Stomach (tissue), 9 donors: Measurements from ENCODE around the gene UBAC2. TPM values are rescaled to one million over a fixed set of nuclear protein-coding genes. Genes with fewer than 3 reads are reported as not detected.

Experiments used
- DNase-seq, 2 donors: peaks; one replicate each; pipeline versions ENCODE4 v3.0.0 to v3.0.0-alpha.2; 2013 to 2019
- H3K27ac ChIP-seq, 5 donors: fragments of 200-600 bp in 4 of 5; sonication (generic) in 4 of 5; one replicate each; pipeline ENCODE4 v1.5.1; 2013 to 2019; ENCODE audit warnings: mild to moderate bottlenecking in 1 of 5, moderate library complexity in 1 of 5
- H3K27me3 ChIP-seq, 3 donors: fragments of 200-600 bp; sonication (generic); one replicate each; pipeline ENCODE4 v1.5.1; 2017 to 2019; ENCODE audit warnings: mixed run types in 1 of 3
- H3K36me3 ChIP-seq, 4 donors: fragments of 200-600 bp; sonication (generic); 1 replicate in 3 of 4; 2 replicates in 1 of 4; pipeline ENCODE4 v1.5.1; 2016 to 2019
- H3K4me1 ChIP-seq, 4 donors: fragments of 200-600 bp; sonication (generic); one replicate each; pipeline ENCODE4 v1.5.1; 2016 to 2019
- H3K4me3 ChIP-seq, 4 donors: fragments of 200-600 bp; sonication (generic) in 3 of 4; one replicate each; pipeline ENCODE4 v1.5.1; 2016 to 2019; ENCODE audit warnings: mild to moderate bottlenecking in 1 of 4
- H3K9me3 ChIP-seq, 4 donors: fragments of 200-600 bp; sonication (generic); one replicate each; pipeline ENCODE4 v1.5.1; 2016 to 2019
- CTCF ChIP-seq, 7 experiments: fragments of 450-650 bp in 4 of 7; fragments of 200-600 bp in 3 of 7; sonication (generic) in 3 of 7; IDR thresholded peaks; one replicate each; pipeline ENCODE4 v1.5.1; 2016 to 2019; ENCODE audit warnings: antibody characterized with exemption in 7 of 7, control low read depth in 2 of 7, mild to moderate bottlenecking in 1 of 7
- EP300 ChIP-seq: sonication (generic); formaldehyde crosslinking; IDR thresholded peaks from one replicate; pipeline ENCODE4 v1.6.1; 2017; ENCODE audit warnings: antibody characterized with exemption
- POLR2A ChIP-seq, 4 donors: fragments of 450-650 bp; IDR thresholded peaks; one replicate each; pipeline ENCODE4 v1.6.1; 2016; ENCODE audit warnings: antibody characterized with exemption in 4 of 4, control low read depth in 2 of 4, mild to moderate bottlenecking in 1 of 4, moderate library complexity in 1 of 4
- POLR2AphosphoS5 ChIP-seq, 3 donors: sonication (generic); formaldehyde crosslinking; IDR thresholded peaks; one replicate each; pipeline ENCODE4 v1.6.1; 2016; ENCODE audit warnings: antibody characterized with exemption in 3 of 3
- WGBS, 5 donors: extraction: QIAGEN DNeasy Blood & Tissue Kit in 3 of 5; methylation state at CpG; one replicate each; pipeline versions ENCODE4 v1.1.5 to v1.1.7; 2013 to 2018; 5-methylcytosine and 5-hydroxymethylcytosine counted together
- intact Hi-C: fragments of 100-400 bp; cut with DNase I; formaldehyde crosslinking; loops from one replicate; pipeline ENCODE4 v1.15.1; 2023; ENCODE audit warnings: low total_unique reads
- polyA plus RNA-seq, 3 donors: library from polyadenylated mRNA; stranded (reverse); fragments of 200-250 nt; gene quantifications; one replicate each; pipeline ENCODE4 v1.2.3, GENCODE V29; 2013
- total RNA-seq, 5 donors: library from RNA; depleted of rRNA; stranded (reverse); fragments of >200 nt; gene quantifications; one replicate each; pipeline versions ENCODE4 v1.1.0 to v1.2.3, GENCODE V29; 2014 to 2016
- donor health status: healthy with polysubstance abuse.
- donor health status: Bipolar disorder and iron deficiency.
- donor health status: healthy.

Gene UBAC2
- total and polyA plus RNA-seq, 8 donors: 18.1 to 68.8 (median 40.1) TPM

GRCh38 chr13:99310382-99311031 is 109.9 kb downstream of the UBAC2 start:
- Histone ChIP-seq H3K36me3 (peaks cover 0 to 3% (median 0%) of the 10 kb centered on the region in 4 donors), H3K27ac (peak overlapping the region in 2 of 5 donors; percentile 9 to 64), H3K4me3 (no peak overlapping the region), H3K9me3 (no peaks in the 10 kb centered on the region), H3K27me3 (no peaks in the 10 kb centered on the region), H3K4me1 (peaks cover 0 to 49% (median 17%) of the 10 kb centered on the region in 4 donors)
- intact Hi-C loops: no loop called here
- WGBS, 5 donors: 71 to 77% (median 73%) methylated on average over 4 of the region's 4 CpGs
- DNase-seq: no peak
- no peak for TF ChIP-seq CTCF (IDR thresholded peaks at IDR 0.05)
- TF ChIP-seq POLR2AphosphoS5 (IDR thresholded peaks at IDR 0.05): no peak
- no peak for TF ChIP-seq EP300
- no peak for TF ChIP-seq POLR2A (IDR thresholded peaks at IDR 0.05)

DNA sequence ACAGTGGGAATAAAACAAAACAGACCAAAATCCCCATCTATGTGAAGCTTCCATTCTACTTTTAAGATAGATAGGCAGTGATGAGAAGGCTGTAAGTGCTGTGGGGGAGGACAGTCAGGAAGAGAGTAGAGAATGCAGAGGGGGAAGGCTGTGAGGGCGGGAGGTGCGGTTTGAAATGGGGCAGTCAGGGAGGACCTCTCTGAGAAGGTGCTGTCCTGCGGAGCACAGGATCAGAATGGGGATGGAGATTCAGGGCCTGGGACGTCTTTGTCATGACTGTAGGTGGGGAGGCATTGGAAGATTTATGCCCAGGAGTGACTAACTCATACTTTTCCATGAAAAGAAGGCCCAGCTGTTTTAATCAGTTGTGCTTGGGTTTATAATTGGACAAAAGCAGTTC is 110.5 kb downstream of the UBAC2 start:
- Histone ChIP-seq H3K9me3 (no peaks in the 10 kb centered on the region), H3K4me1 (peaks cover 0 to 49% (median 17%) of the 10 kb centered on the region in 4 donors), H3K27me3 (no peaks in the 10 kb centered on the region), H3K36me3 (peaks cover 0 to 3% (median 0%) of the 10 kb centered on the region in 4 donors), H3K27ac (peak overlapping the region in 2 of 5 donors; percentile 52 to 59), H3K4me3 (no peak overlapping the region)
- no peak for DNase-seq
- TF ChIP-seq POLR2AphosphoS5 (IDR thresholded peaks at IDR 0.05): no peak
- no peak for TF ChIP-seq POLR2A (IDR thresholded peaks at IDR 0.05)
- no peak for TF ChIP-seq EP300
- no peak for TF ChIP-seq CTCF (IDR thresholded peaks at IDR 0.05)
- 69 to 91% (median 87%) methylated on average over 4 of the region's 4 CpGs for WGBS, 5 donors
- intact Hi-C loops: no loop called here

DNA sequence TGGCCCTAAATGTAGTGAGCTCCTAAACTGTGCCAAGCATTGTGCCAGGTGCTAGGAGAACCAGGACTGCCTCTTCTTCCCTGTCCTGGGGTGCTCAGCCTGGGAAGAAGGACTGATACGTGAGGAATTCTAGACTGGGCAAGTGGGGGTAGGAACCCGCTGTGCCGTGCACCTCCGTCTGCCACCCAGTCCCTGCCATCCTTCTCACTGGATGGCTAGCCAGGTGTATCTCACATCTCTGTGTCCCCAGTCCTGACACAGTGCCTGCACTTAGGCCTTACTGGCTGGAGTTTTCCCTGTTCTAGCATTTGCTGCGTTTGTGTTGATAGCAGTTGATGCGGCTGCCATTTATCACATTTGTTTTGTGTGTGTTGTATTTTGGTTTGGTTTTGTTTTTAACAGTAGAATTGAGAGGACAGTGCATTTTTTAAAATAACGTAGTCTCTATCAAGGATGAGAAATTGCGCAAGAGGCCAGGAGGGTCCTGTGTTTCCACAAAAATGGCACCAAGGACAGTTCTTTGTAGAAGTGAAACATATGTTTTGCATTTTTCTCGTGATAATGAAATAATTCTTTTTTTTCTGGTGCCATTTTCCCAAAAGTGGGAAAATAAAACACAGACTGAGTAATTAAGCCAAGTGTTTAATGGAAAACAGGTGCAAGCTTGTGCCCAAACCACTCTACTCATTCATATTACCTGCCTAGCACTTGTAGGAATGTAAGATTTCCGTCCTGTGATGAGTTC is 111.3 kb downstream of the UBAC2 start:
- DNase-seq: no peak
- Histone ChIP-seq H3K4me1 (peaks cover 0 to 49% (median 17%) of the 10 kb centered on the region in 4 donors), H3K36me3 (peaks cover 0 to 5% (median 0%) of the 10 kb centered on the region in 4 donors), H3K4me3 (no peak overlapping the region), H3K27ac (peak overlapping the region in 4 of 5 donors; percentile 17 to 61 (median 56)), H3K9me3 (no peaks in the 10 kb centered on the region), H3K27me3 (no peaks in the 10 kb centered on the region)
- intact Hi-C loops: no loop called here
- 85 to 92% (median 91%) methylated on average over 10 of the region's 10 CpGs for WGBS, 5 donors
- TF ChIP-seq POLR2AphosphoS5 (IDR thresholded peaks at IDR 0.05) (no peak), EP300 (no peak), CTCF (IDR thresholded peaks at IDR 0.05) (no peak), POLR2A (IDR thresholded peaks at IDR 0.05) (no peak)

DNA sequence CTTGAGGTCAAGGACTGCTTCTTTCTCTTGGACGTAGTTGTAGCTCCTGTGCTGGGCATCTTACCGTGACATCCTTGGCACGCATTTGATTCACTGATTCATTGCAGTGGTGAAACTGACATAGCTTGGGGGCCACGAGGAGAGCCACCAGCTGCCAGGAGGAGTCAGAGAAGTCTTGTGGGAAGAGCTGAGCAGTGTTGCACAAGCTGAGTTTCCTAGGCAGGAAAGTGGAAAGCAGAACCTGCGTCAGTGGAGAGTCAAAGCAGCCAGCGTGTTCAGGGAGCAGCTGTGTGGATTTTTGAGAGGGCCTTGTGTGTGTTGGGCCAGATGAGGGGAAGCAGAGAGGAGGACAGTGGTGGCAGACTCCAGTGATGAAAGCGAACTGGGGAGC is 111.8 kb downstream of the UBAC2 start:
- 81 to 86% (median 85%) methylated on average over 7 of the region's 7 CpGs for WGBS, 5 donors
- Histone ChIP-seq H3K27ac (peak overlapping the region in 4 of 5 donors; percentile 17 to 61 (median 57)), H3K4me1 (peaks cover 0 to 48% (median 15%) of the 10 kb centered on the region in 4 donors), H3K36me3 (peaks cover 0 to 7% (median 0%) of the 10 kb centered on the region in 4 donors), H3K27me3 (no peaks in the 10 kb centered on the region), H3K4me3 (no peak overlapping the region), H3K9me3 (no peaks in the 10 kb centered on the region)
- TF ChIP-seq POLR2AphosphoS5 (IDR thresholded peaks at IDR 0.05) (peak in 2 of 3 donors; percentile 26 to 38), EP300 (no peak)
- DNase-seq: peak in 1 of 2 donors; percentile 55
- intact Hi-C loops: no loop called here
